GM12801 (cell line): ENCODE measurements around the gene ITGB5.

ENCODE experiments used
- CTCF ChIP-seq: IDR thresholded peaks from one replicate; pipeline ENCODE4 v1.5.1; 2011; ENCODE audit warnings: control low read depth; ENCODE audit not compliant: insufficient read length; ENCODE audit errors: extremely low read depth

Gene ITGB5

GRCh38 chr3:124840331-124840730 is 46.8 kb downstream of the ITGB5 start:
- TF ChIP-seq CTCF = no peak

GRCh38 chr3:124839896-124840295 is 47.3 kb downstream of the ITGB5 start:
- TF ChIP-seq CTCF = no peak

- no peak for TF ChIP-seq CTCF
These were observed 48.2 kb downstream of the ITGB5 start for GRCh38 chr3:124838963-124839362.

GRCh38 chr3:124837730-124838186 is 49.4 kb downstream of the ITGB5 start:
- TF ChIP-seq CTCF = no peak

GRCh38 chr3:124837065-124837464 is 50.1 kb downstream of the ITGB5 start:
- TF ChIP-seq CTCF = no peak

GRCh38 chr3:124836448-124836847 is 50.7 kb downstream of the ITGB5 start:
- TF ChIP-seq CTCF = no peak

GRCh38 chr3:124834723-124835718 is 52.1 kb downstream of the ITGB5 start:
- TF ChIP-seq CTCF = no peak
